ENCODE data around the gene TSPAN18.
"Not testable (repeated sequence)": the region's sequence is repeated elsewhere in the genome, so short reads cannot be mapped to it uniquely, and the experiment has no call there.

TSPAN18 gene

GRCh38 chr11:44868455-44869421 lies 142.0 kb downstream of the TSPAN18 start:
- Mint-ChIP-seq H3K27ac (no peak overlapping the region), H3K4me1 (peaks cover 6% of the 10 kb centered on the region), H3K36me3 (no peaks in the 10 kb centered on the region), H3K9me3 (peaks cover 3% of the 10 kb centered on the region), H3K27me3 (no peaks in the 10 kb centered on the region), H3K4me3 (no peak overlapping the region)
- no peak for ATAC-seq

GRCh38 chr11:44870181-44870580 lies 143.4 kb downstream of the TSPAN18 start:
- H3K27ac Mint-ChIP-seq, result no peak overlapping the region
- no peaks in the 10 kb centered on the region for H3K36me3 Mint-ChIP-seq
- no peak for ATAC-seq
- H3K9me3 Mint-ChIP-seq, result peaks cover 3% of the 10 kb centered on the region
- H3K4me3 Mint-ChIP-seq, result no peak overlapping the region
- no peaks in the 10 kb centered on the region for H3K27me3 Mint-ChIP-seq
- peaks cover 6% of the 10 kb centered on the region for H3K4me1 Mint-ChIP-seq

- Mint-ChIP-seq H3K4me1 (peaks cover 6% of the 10 kb centered on the region), H3K4me3 (no peak overlapping the region), H3K27ac (no peak overlapping the region), H3K36me3 (no peaks in the 10 kb centered on the region), H3K27me3 (no peaks in the 10 kb centered on the region), H3K9me3 (peaks cover 3% of the 10 kb centered on the region)
- no peak for ATAC-seq
Observed at GRCh38 chr11:44870615-44871176, 143.9 kb downstream of the TSPAN18 start.

- not testable (repeated sequence) for H3K9me3 Mint-ChIP-seq, H3K4me3 Mint-ChIP-seq, H3K27ac Mint-ChIP-seq, H3K36me3 Mint-ChIP-seq, H3K27me3 Mint-ChIP-seq, H3K4me1 Mint-ChIP-seq
- ATAC-seq, result peak; percentile 88
Observed at GRCh38 chr11:44871682-44872081, 144.9 kb downstream of the TSPAN18 start.

GRCh38 chr11:44872556-44872955 lies 145.8 kb downstream of the TSPAN18 start:
- Mint-ChIP-seq H3K27me3 (no peaks in the 10 kb centered on the region), H3K27ac (no peak overlapping the region), H3K36me3 (no peaks in the 10 kb centered on the region), H3K4me3 (no peak overlapping the region), H3K9me3 (peaks cover 3% of the 10 kb centered on the region), H3K4me1 (peaks cover 6% of the 10 kb centered on the region)
- no peak for ATAC-seq

GRCh38 chr11:44873537-44873936 lies 146.8 kb downstream of the TSPAN18 start:
- no peaks in the 10 kb centered on the region for H3K27me3 Mint-ChIP-seq
- H3K4me1 Mint-ChIP-seq, result peaks cover 6% of the 10 kb centered on the region
- no peak for ATAC-seq
- no peaks in the 10 kb centered on the region for H3K36me3 Mint-ChIP-seq
- H3K9me3 Mint-ChIP-seq, result peaks cover 3% of the 10 kb centered on the region
- no peak overlapping the region for H3K27ac Mint-ChIP-seq
- H3K4me3 Mint-ChIP-seq, result no peak overlapping the region

- Mint-ChIP-seq H3K27ac (no peak overlapping the region), H3K4me3 (no peak overlapping the region), H3K36me3 (no peaks in the 10 kb centered on the region), H3K9me3 (peaks cover 3% of the 10 kb centered on the region), H3K27me3 (no peaks in the 10 kb centered on the region), H3K4me1 (peaks cover 6% of the 10 kb centered on the region)
- ATAC-seq, result no peak
Observed at GRCh38 chr11:44874284-44874683, 147.5 kb downstream of the TSPAN18 start.

GRCh38 chr11:44875037-44875436 lies 148.3 kb downstream of the TSPAN18 start:
- no peaks in the 10 kb centered on the region for H3K36me3 Mint-ChIP-seq
- H3K27me3 Mint-ChIP-seq, result no peaks in the 10 kb centered on the region
- H3K27ac Mint-ChIP-seq, result no peak overlapping the region
- H3K9me3 Mint-ChIP-seq, result peaks cover 3% of the 10 kb centered on the region
- no peak for ATAC-seq
- peaks cover 6% of the 10 kb centered on the region for H3K4me1 Mint-ChIP-seq
- H3K4me3 Mint-ChIP-seq, result no peak overlapping the region

- ATAC-seq, result no peak
- H3K4me1 Mint-ChIP-seq, result peaks cover 6% of the 10 kb centered on the region
Observed at GRCh38 chr11:44876194-44876723, 149.5 kb downstream of the TSPAN18 start.

GRCh38 chr11:44876906-44877305 lies 150.1 kb downstream of the TSPAN18 start:
- Mint-ChIP-seq H3K36me3 (no peaks in the 10 kb centered on the region), H3K27me3 (no peaks in the 10 kb centered on the region), H3K9me3 (no peaks in the 10 kb centered on the region), H3K27ac (no peak overlapping the region), H3K4me1 (peaks cover under 1% of the 10 kb centered on the region), H3K4me3 (no peak overlapping the region)
- ATAC-seq, result no peak

More at GRCh38 chr11:44876194-44876723, 149.5 kb downstream of the TSPAN18 start:
- H3K9me3 Mint-ChIP-seq, result no peaks in the 10 kb centered on the region
- H3K36me3 Mint-ChIP-seq, result no peaks in the 10 kb centered on the region
- no peaks in the 10 kb centered on the region for H3K27me3 Mint-ChIP-seq
- no peak overlapping the region for H3K27ac Mint-ChIP-seq
- no peak overlapping the region for H3K4me3 Mint-ChIP-seq

- Mint-ChIP-seq H3K4me1 (no peaks in the 10 kb centered on the region), H3K27ac (no peak overlapping the region), H3K27me3 (no peaks in the 10 kb centered on the region), H3K36me3 (no peaks in the 10 kb centered on the region), H3K4me3 (no peak overlapping the region), H3K9me3 (no peaks in the 10 kb centered on the region)
- no peak for ATAC-seq
Observed at GRCh38 chr11:44877571-44878497, 151.1 kb downstream of the TSPAN18 start.

- no peak for ATAC-seq
- no peaks in the 10 kb centered on the region for H3K4me1 Mint-ChIP-seq
- no peaks in the 10 kb centered on the region for H3K36me3 Mint-ChIP-seq
- no peaks in the 10 kb centered on the region for H3K9me3 Mint-ChIP-seq
- H3K4me3 Mint-ChIP-seq, result no peak overlapping the region
- no peaks in the 10 kb centered on the region for H3K27me3 Mint-ChIP-seq
- no peak overlapping the region for H3K27ac Mint-ChIP-seq
Observed at GRCh38 chr11:44878711-44879110, 151.9 kb downstream of the TSPAN18 start.

GRCh38 chr11:44879432-44879831 lies 152.7 kb downstream of the TSPAN18 start:
- no peak overlapping the region for H3K27ac Mint-ChIP-seq
- H3K4me3 Mint-ChIP-seq, result no peak overlapping the region
- H3K36me3 Mint-ChIP-seq, result no peaks in the 10 kb centered on the region
- H3K9me3 Mint-ChIP-seq, result no peaks in the 10 kb centered on the region
- ATAC-seq, result no peak
- H3K27me3 Mint-ChIP-seq, result no peaks in the 10 kb centered on the region
- no peaks in the 10 kb centered on the region for H3K4me1 Mint-ChIP-seq

- H3K9me3 Mint-ChIP-seq, result no peaks in the 10 kb centered on the region
- H3K27me3 Mint-ChIP-seq, result no peaks in the 10 kb centered on the region
- no peak overlapping the region for H3K27ac Mint-ChIP-seq
- H3K36me3 Mint-ChIP-seq, result no peaks in the 10 kb centered on the region
- no peak overlapping the region for H3K4me3 Mint-ChIP-seq
- ATAC-seq, result no peak
- no peaks in the 10 kb centered on the region for H3K4me1 Mint-ChIP-seq
Observed at GRCh38 chr11:44880511-44880910, 153.7 kb downstream of the TSPAN18 start.

- Mint-ChIP-seq H3K36me3 (no peaks in the 10 kb centered on the region), H3K27ac (no peak overlapping the region), H3K27me3 (no peaks in the 10 kb centered on the region), H3K9me3 (no peaks in the 10 kb centered on the region), H3K4me3 (no peak overlapping the region), H3K4me1 (no peaks in the 10 kb centered on the region)
- no peak for ATAC-seq
Observed at GRCh38 chr11:44880953-44881352, 154.2 kb downstream of the TSPAN18 start.

Data from stimulated activated memory B cell treated with anti-CD40 and anti-IgM and Interleukin-4, amounts not matched to agents 10 μg/mL and 1 μg/mL and 100 μg/mL, for 72 hours (primary cell).